ENCODE measurements around the gene CBLB. TPM values are rescaled to one million over a fixed set of nuclear protein-coding genes. Genes with fewer than 3 reads are reported as not detected.

CBLB gene
- total RNA-seq, 1 donor from 2014 or later = 29.7 TPM

GRCh38 chr3:105619651-105620050 is 249.2 kb downstream of the CBLB start:
- TF ChIP-seq, protein P1, sequence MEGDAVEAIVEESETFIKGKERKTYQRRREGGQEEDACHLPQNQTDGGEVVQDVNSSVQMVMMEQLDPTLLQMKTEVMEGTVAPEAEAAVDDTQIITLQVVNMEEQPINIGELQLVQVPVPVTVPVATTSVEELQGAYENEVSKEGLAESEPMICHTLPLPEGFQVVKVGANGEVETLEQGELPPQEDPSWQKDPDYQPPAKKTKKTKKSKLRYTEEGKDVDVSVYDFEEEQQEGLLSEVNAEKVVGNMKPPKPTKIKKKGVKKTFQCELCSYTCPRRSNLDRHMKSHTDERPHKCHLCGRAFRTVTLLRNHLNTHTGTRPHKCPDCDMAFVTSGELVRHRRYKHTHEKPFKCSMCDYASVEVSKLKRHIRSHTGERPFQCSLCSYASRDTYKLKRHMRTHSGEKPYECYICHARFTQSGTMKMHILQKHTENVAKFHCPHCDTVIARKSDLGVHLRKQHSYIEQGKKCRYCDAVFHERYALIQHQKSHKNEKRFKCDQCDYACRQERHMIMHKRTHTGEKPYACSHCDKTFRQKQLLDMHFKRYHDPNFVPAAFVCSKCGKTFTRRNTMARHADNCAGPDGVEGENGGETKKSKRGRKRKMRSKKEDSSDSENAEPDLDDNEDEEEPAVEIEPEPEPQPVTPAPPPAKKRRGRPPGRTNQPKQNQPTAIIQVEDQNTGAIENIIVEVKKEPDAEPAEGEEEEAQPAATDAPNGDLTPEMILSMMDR (IDR thresholded peaks at IDR 0.05) = no peak
- H3K9me3 ChIP-seq = no peaks in the 10 kb centered on the region
- no peak overlapping the region for H3K27ac ChIP-seq
- intact Hi-C loops (cut with DNase I) = no loop called here
- H3K4me1 ChIP-seq = no peaks in the 10 kb centered on the region
- DNase-seq (no peak), ATAC-seq (no peak)
- no peak overlapping the region for H3K4me3 ChIP-seq
- H3K36me3 ChIP-seq = no peaks in the 10 kb centered on the region
- H3K27me3 ChIP-seq (ENCODE audit: low read depth) = no peaks in the 10 kb centered on the region

- H3K4me1 ChIP-seq = no peaks in the 10 kb centered on the region
- no peaks in the 10 kb centered on the region for H3K27me3 ChIP-seq (ENCODE audit: low read depth)
- no peak for DNase-seq
- H3K36me3 ChIP-seq = no peaks in the 10 kb centered on the region
- H3K9me3 ChIP-seq = no peaks in the 10 kb centered on the region
- H3K27ac ChIP-seq = no peak overlapping the region
- ATAC-seq = no peak
- intact Hi-C loops (cut with DNase I) = no loop called here
- no peak overlapping the region for H3K4me3 ChIP-seq
- TF ChIP-seq, protein P1 (IDR thresholded peaks at IDR 0.05) = no peak
Measured at GRCh38 chr3:105618556-105618955, 250.3 kb downstream of the CBLB start.

DNA sequence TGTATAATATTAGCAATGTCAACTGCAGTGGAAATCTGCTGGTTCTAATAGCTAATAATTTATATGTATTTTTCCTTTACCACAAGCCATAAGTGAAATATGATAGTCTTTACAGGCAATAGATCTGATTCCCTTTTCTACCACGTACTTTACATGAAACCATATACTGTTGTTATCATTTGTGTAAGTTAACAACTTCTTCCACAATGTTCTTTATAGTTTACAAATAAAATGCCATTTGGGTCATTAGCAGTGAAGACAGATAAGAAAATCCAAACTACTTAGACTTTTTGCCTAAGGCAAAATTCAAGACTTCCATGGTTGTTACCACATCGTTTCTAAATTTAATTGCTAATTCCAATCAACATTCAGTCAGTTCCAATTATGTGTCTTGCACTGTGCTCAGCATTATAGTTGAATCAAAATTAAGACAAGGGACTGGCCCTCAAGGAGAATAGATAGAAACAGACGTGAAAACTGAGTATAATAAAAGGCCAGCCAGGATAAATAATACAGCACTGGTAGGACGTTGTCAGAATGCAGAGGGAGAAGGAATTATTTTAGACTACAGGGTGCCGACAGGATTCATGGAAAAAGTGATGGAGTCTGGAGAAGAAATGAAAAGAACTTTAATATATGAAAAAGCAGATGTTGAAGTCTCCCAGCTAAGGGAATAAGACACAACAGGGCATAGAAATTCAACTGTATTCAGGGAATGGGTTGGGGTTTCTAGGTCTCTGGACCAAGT is 252.3 kb downstream of the CBLB start:
- ATAC-seq (no peak), DNase-seq (no peak)
- intact Hi-C loops (cut with DNase I) = no loop called here

GRCh38 chr3:105615814-105616213 is 253.0 kb downstream of the CBLB start:
- H3K4me3 ChIP-seq = no peak overlapping the region
- no peak overlapping the region for H3K27ac ChIP-seq
- DNase-seq (no peak), ATAC-seq (no peak)
- TF ChIP-seq, protein P1 (IDR thresholded peaks at IDR 0.05) = no peak
- H3K4me1 ChIP-seq = no peaks in the 10 kb centered on the region
- H3K27me3 ChIP-seq (ENCODE audit: low read depth) = no peaks in the 10 kb centered on the region
- intact Hi-C loops (cut with DNase I) = no loop called here
- H3K9me3 ChIP-seq = no peaks in the 10 kb centered on the region
- H3K36me3 ChIP-seq = no peaks in the 10 kb centered on the region

More for the DNA sequence above, 252.3 kb downstream of the CBLB start:
- Histone ChIP-seq H3K36me3 (no peaks in the 10 kb centered on the region), H3K27ac (no peak overlapping the region), H3K4me3 (no peak overlapping the region), H3K9me3 (no peaks in the 10 kb centered on the region), H3K27me3 (ENCODE audit: low read depth) (no peaks in the 10 kb centered on the region), H3K4me1 (no peaks in the 10 kb centered on the region)
- TF ChIP-seq, protein P1 (IDR thresholded peaks at IDR 0.05) = no peak

DNA sequence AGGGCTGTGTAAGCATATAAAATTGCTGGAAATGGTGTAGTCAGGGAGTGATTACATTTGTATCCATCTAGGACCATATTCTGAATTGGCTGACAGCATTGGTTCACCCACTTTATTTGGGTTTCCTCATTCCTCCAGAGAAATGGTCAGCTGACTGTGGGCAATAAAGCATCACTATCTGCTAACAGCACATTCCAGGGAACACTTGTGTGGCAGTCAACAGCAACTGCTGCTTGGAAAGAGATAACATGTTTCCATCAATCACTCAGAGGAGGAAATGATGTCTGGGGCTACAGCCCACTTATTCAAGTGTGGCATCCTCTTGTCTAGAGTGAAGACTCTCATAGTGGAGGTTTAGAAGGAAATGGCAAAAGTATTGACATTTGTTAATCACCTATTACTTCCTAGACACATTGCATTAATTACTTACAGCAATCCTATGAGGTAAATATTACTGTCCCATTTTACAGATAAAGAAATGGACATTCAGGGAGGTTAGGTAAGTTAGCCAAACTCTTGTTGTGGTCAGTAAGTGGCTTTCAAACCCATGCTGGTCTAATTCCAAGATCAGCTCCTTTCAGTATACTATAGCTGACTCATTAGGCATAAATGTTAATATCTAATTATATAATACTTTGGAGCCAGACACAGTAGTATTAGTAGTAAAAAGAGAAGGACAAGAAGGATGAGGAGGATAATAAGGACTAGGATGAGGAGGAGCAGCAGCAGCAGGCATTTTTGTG is 254.4 kb downstream of the CBLB start:
- no peaks in the 10 kb centered on the region for H3K4me1 ChIP-seq
- no peak overlapping the region for H3K27ac ChIP-seq
- H3K36me3 ChIP-seq = no peaks in the 10 kb centered on the region
- intact Hi-C loops (cut with DNase I) = no loop called here
- no peak overlapping the region for H3K4me3 ChIP-seq
- no peaks in the 10 kb centered on the region for H3K27me3 ChIP-seq (ENCODE audit: low read depth)
- ATAC-seq = no peak
- DNase-seq = no peak
- TF ChIP-seq, protein P1 (IDR thresholded peaks at IDR 0.05) = no peak
- no peaks in the 10 kb centered on the region for H3K9me3 ChIP-seq

Data from lower lobe of right lung (tissue), 2 donors.